HEK293T (cell line): ENCODE data around the gene BASP1.

ENCODE experiments used
- ARNT ChIP-seq: fragments of 450-650 bp; IDR thresholded peaks from 2 replicates; pipeline ENCODE4 v1.6.1; 2017; ENCODE audit warnings: mild to moderate bottlenecking
- BHLHE40 ChIP-seq: fragments of 450-650 bp; IDR thresholded peaks from 2 replicates; pipeline ENCODE4 v1.6.1; 2016; ENCODE audit warnings: mild to moderate bottlenecking, moderate library complexity, borderline replicate concordance
- ELF4 ChIP-seq: fragments of 450-650 bp; IDR thresholded peaks from 2 replicates; pipeline ENCODE4 v1.6.1; 2017; ENCODE audit warnings: antibody characterized with exemption
- FOXA1 ChIP-seq: fragments of 450-650 bp; IDR thresholded peaks from 2 replicates; pipeline ENCODE4 v1.6.1; 2016; ENCODE audit warnings: mild to moderate bottlenecking
- FOXK2 ChIP-seq: fragments of 450-650 bp; IDR thresholded peaks from 2 replicates; pipeline ENCODE4 v1.6.1; 2016; ENCODE audit warnings: mild to moderate bottlenecking
- FOXM1 ChIP-seq: fragments of 450-650 bp; IDR thresholded peaks from 2 replicates; pipeline ENCODE4 v1.6.1; 2017; ENCODE audit warnings: mild to moderate bottlenecking, borderline replicate concordance
- HDGF ChIP-seq: fragments of 450-650 bp; IDR thresholded peaks from 2 replicates; pipeline ENCODE4 v1.6.1; 2017; ENCODE audit warnings: antibody characterized with exemption, borderline replicate concordance
- L3MBTL2 ChIP-seq: fragments of 450-650 bp; conservative IDR thresholded peaks from 2 replicates; pipeline ENCODE4 v1.6.1; 2016; ENCODE audit warnings: mild to moderate bottlenecking
- LEF1 ChIP-seq: fragments of 450-650 bp; IDR thresholded peaks from 2 replicates; pipeline ENCODE4 v1.6.1; 2017; ENCODE audit warnings: mild to moderate bottlenecking, borderline replicate concordance
- NFRKB ChIP-seq: fragments of 450-650 bp; IDR thresholded peaks from 2 replicates; pipeline ENCODE4 v1.6.1; 2016; ENCODE audit warnings: mild to moderate bottlenecking, moderate library complexity
- PKNOX1 ChIP-seq: fragments of 450-650 bp; IDR thresholded peaks from 2 replicates; pipeline ENCODE4 v1.6.1; 2016
- SP1 ChIP-seq: fragments of 450-650 bp; IDR thresholded peaks from 2 replicates; pipeline ENCODE4 v1.6.1; 2017
- SUZ12 ChIP-seq: fragments of 450-650 bp; IDR thresholded peaks from 2 replicates; pipeline ENCODE4 v1.6.1; 2016; ENCODE audit warnings: mild to moderate bottlenecking
- TARDBP ChIP-seq: fragments of 450-650 bp; IDR thresholded peaks from 2 replicates; pipeline ENCODE4 v1.6.1; 2016

DNA sequence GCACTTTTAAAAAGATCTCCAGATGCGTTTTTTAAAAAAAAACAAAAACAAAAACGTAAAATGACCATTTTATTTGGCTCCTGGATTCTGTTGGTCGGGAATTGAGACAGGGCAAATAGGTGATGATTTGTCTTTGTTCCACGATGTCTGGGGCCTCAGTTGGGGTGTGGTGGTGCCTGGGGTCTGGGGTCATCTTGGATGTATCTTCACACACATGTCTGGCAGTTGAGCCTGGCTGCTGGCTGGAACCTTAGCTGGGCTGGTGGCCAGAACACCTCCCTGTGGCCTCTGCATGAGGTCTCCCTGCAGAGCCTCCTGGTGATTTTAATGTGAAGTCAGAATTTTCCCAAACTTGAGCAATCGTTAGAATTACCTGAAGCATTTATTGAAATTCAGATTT lies 42.5 kb upstream of the BASP1 start:
- TF ChIP-seq PKNOX1 (no peak), ELF4 (no peak), LEF1 (no peak), SUZ12 (no peak), ARNT (no peak), HDGF (no peak), BHLHE40 (no peak), L3MBTL2 (no peak), FOXM1 (no peak), FOXK2 (no peak), SP1 (no peak), TARDBP (no peak), FOXA1 (no peak), NFRKB (no peak)
